ENCODE data around the gene FRMD3. TPM values are rescaled to one million over a fixed set of nuclear protein-coding genes. Genes with fewer than 3 reads are reported as not detected.

FRMD3 gene
- polyA plus RNA-seq, 1 donor from 2014 or later = 13.0 TPM

- no peaks in the 10 kb centered on the region for H3F3A ChIP-seq (ENCODE audit: insufficient read depth, low read length, poor library complexity, severe bottlenecking)
- no peaks in the 10 kb centered on the region for H3K27me3 ChIP-seq (ENCODE audit: insufficient read depth, low read depth, low read length)
- H3K9ac ChIP-seq (ENCODE audit: low read length) = no peak overlapping the region
- H3K4me2 ChIP-seq (ENCODE audit: low read length) = no peak overlapping the region
- H3K27ac ChIP-seq (ENCODE audit: low read length) = no peak overlapping the region
- TF ChIP-seq TAF1 (IDR thresholded peaks at IDR 0.05; ENCODE audit: low read depth) (no peak), POLR2AphosphoS5 (IDR thresholded peaks at IDR 0.05) (no peak), MXI1 (conservative IDR thresholded peaks at IDR 0.05; ENCODE audit: poor library complexity, severe bottlenecking) (no peak), SMC3 (conservative IDR thresholded peaks at IDR 0.05; ENCODE audit: poor library complexity) (no peak), EP300 (conservative IDR thresholded peaks at IDR 0.05; ENCODE audit: poor library complexity, severe bottlenecking) (no peak)
- TF ChIP-seq, protein P1, sequence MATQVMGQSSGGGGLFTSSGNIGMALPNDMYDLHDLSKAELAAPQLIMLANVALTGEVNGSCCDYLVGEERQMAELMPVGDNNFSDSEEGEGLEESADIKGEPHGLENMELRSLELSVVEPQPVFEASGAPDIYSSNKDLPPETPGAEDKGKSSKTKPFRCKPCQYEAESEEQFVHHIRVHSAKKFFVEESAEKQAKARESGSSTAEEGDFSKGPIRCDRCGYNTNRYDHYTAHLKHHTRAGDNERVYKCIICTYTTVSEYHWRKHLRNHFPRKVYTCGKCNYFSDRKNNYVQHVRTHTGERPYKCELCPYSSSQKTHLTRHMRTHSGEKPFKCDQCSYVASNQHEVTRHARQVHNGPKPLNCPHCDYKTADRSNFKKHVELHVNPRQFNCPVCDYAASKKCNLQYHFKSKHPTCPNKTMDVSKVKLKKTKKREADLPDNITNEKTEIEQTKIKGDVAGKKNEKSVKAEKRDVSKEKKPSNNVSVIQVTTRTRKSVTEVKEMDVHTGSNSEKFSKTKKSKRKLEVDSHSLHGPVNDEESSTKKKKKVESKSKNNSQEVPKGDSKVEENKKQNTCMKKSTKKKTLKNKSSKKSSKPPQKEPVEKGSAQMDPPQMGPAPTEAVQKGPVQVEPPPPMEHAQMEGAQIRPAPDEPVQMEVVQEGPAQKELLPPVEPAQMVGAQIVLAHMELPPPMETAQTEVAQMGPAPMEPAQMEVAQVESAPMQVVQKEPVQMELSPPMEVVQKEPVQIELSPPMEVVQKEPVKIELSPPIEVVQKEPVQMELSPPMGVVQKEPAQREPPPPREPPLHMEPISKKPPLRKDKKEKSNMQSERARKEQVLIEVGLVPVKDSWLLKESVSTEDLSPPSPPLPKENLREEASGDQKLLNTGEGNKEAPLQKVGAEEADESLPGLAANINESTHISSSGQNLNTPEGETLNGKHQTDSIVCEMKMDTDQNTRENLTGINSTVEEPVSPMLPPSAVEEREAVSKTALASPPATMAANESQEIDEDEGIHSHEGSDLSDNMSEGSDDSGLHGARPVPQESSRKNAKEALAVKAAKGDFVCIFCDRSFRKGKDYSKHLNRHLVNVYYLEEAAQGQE (IDR thresholded peaks at IDR 0.05; ENCODE audit: borderline replicate concordance) = no peak
- H3K4me3 ChIP-seq (ENCODE audit: low read length) = no peak overlapping the region
- no peak overlapping the region for H2AFZ ChIP-seq (ENCODE audit: low read depth, low read length)
- no peaks in the 10 kb centered on the region for H3K79me2 ChIP-seq (replicated peaks; ENCODE audit: insufficient read depth, low read length)
- H3K9me2 ChIP-seq (ENCODE audit: insufficient read depth, low read length) = no peaks in the 10 kb centered on the region
- H4K20me1 ChIP-seq (ENCODE audit: insufficient read depth) = no peaks in the 10 kb centered on the region
- no peaks in the 10 kb centered on the region for H3K9me3 ChIP-seq (ENCODE audit: low read length)
- no peaks in the 10 kb centered on the region for H3K36me3 ChIP-seq (ENCODE audit: insufficient read depth, low read length)
These were observed 115.7 kb downstream of the FRMD3 start for GRCh38 chr9:83422527-83422926.

DNA sequence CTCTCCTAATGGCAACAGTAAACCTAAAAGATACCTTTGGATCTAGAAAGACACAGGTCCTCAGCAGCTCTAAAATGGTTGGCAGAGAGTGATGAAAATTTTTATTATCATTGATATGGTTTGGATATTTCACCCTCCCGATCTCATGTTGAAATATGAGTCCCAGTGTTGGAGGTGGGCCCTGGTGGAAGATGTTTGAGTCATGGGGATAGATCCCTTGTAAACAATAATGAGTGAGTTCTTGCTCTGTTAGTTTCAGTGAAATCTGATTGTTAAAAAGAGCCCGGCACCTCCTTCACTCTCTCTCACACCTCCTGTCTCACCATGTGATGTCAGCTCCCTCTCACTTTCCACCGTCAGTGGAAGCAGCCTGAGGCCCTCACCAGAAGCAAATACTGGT is 117.7 kb downstream of the FRMD3 start:
- Histone ChIP-seq H2AFZ (ENCODE audit: low read depth, low read length) (no peak overlapping the region), H4K20me1 (ENCODE audit: insufficient read depth) (no peaks in the 10 kb centered on the region), H3K27ac (ENCODE audit: low read length) (no peak overlapping the region), H3K27me3 (ENCODE audit: insufficient read depth, low read depth, low read length) (no peaks in the 10 kb centered on the region), H3K79me2 (replicated peaks; ENCODE audit: insufficient read depth, low read length) (no peaks in the 10 kb centered on the region), H3K36me3 (ENCODE audit: insufficient read depth, low read length) (no peaks in the 10 kb centered on the region), H3K4me2 (ENCODE audit: low read length) (no peak overlapping the region), H3F3A (ENCODE audit: insufficient read depth, low read length, poor library complexity, severe bottlenecking) (no peaks in the 10 kb centered on the region), H3K9ac (ENCODE audit: low read length) (no peak overlapping the region), H3K9me2 (ENCODE audit: insufficient read depth, low read length) (no peaks in the 10 kb centered on the region), H3K9me3 (ENCODE audit: low read length) (no peaks in the 10 kb centered on the region), H3K4me3 (ENCODE audit: low read length) (no peak overlapping the region)
- TF ChIP-seq MXI1 (conservative IDR thresholded peaks at IDR 0.05; ENCODE audit: poor library complexity, severe bottlenecking) (no peak), TAF1 (IDR thresholded peaks at IDR 0.05; ENCODE audit: low read depth) (no peak), EP300 (conservative IDR thresholded peaks at IDR 0.05; ENCODE audit: poor library complexity, severe bottlenecking) (no peak), RAD21 (conservative IDR thresholded peaks at IDR 0.05) (no peak), CTCF (IDR thresholded peaks at IDR 0.05; ENCODE audit: poor library complexity, severe bottlenecking) (no peak), EZH2 (IDR thresholded peaks at IDR 0.05; ENCODE audit: borderline replicate concordance, insufficient read depth, low read length, poor library complexity, severe bottlenecking) (no peak), POLR2AphosphoS5 (IDR thresholded peaks at IDR 0.05) (no peak), SMC3 (conservative IDR thresholded peaks at IDR 0.05; ENCODE audit: poor library complexity) (no peak)
- TF ChIP-seq, protein P1 (IDR thresholded peaks at IDR 0.05; ENCODE audit: borderline replicate concordance) = no peak

All from neural cell (in vitro differentiated cells).